K562 (cell line): Measurements from ENCODE around the gene ZDHHC8.

Experiments used
- ATF1 ChIP-seq, 2 experiments: fragments of 450-650 bp in 1 of 2; IDR thresholded peaks; 2 replicates each; pipeline ENCODE4 v1.6.1; 2016; ENCODE audit warnings: missing compliant biosample characterization in 1 of 2, missing genetic modification characterization in 1 of 2
- CTCF ChIP-seq, 3 experiments: IDR thresholded peaks in 2 of 3; conservative IDR thresholded peaks in 1 of 3; 2 replicates each; pipeline ENCODE4 v1.5.1; 2011 to 2012; ENCODE audit warnings: low read length in 3 of 3, mild to moderate bottlenecking in 3 of 3, control low read depth in 2 of 3, improper control_type of control experiment in 1 of 3, inconsistent platforms in 1 of 3, low read depth in 1 of 3, mixed read lengths in 1 of 3, moderate library complexity in 1 of 3; ENCODE audit not compliant: insufficient read depth in 2 of 3
- EGR1 ChIP-seq: fragments of 450-650 bp; conservative IDR thresholded peaks from 2 replicates; pipeline ENCODE4 v1.6.1; 2017; ENCODE audit warnings: mild to moderate bottlenecking
- FOSL1 ChIP-seq: fragments of 200-800 bp; sonication (Bioruptor generic); conservative IDR thresholded peaks from 2 replicates; pipeline ENCODE4 v1.6.1; 2016; ENCODE audit warnings: missing genetic modification characterization, missing compliant biosample characterization
- MTA2 ChIP-seq: fragments of 450-650 bp; IDR thresholded peaks from 2 replicates; pipeline ENCODE4 v1.6.1; 2016; ENCODE audit warnings: low read depth
- PCBP1 ChIP-seq: fragments of 200-400 bp; formaldehyde crosslinking; IDR thresholded peaks from 2 replicates; pipeline ENCODE4 v1.6.1; 2018; ENCODE audit warnings: mild to moderate bottlenecking, low read depth, low read length; ENCODE audit not compliant: poor library complexity, severe bottlenecking
- POLR2A ChIP-seq: fragments of 450-650 bp; conservative IDR thresholded peaks from 2 replicates; pipeline ENCODE4 v1.6.1; 2016
- ZBTB33 ChIP-seq: sonication (generic); formaldehyde crosslinking; IDR thresholded peaks from 2 replicates; pipeline ENCODE4 v1.8.1; 2023; ENCODE audit warnings: mild to moderate bottlenecking, missing genetic modification reagents
- ZFP30 ChIP-seq: fragments of 250-450 bp; sonication (Bioruptor Pico); IDR thresholded peaks from 2 replicates; pipeline ENCODE4 v1.8.0; 2022; ENCODE audit warnings: moderate library complexity, mild to moderate bottlenecking, inconsistent platforms, borderline replicate concordance
- TF ChIP-seq, protein P1 (sequence below): IDR thresholded peaks from 2 replicates; pipeline ENCODE4 v1.6.1; 2014; ENCODE audit warnings: antibody characterized with exemption
- TF ChIP-seq, protein P2 (sequence below): fragments of 450-650 bp; formaldehyde crosslinking; conservative IDR thresholded peaks from 2 replicates; pipeline ENCODE4 v1.4.0; 2022; ENCODE audit warnings: mild to moderate bottlenecking, missing genetic modification characterization

DNA sequence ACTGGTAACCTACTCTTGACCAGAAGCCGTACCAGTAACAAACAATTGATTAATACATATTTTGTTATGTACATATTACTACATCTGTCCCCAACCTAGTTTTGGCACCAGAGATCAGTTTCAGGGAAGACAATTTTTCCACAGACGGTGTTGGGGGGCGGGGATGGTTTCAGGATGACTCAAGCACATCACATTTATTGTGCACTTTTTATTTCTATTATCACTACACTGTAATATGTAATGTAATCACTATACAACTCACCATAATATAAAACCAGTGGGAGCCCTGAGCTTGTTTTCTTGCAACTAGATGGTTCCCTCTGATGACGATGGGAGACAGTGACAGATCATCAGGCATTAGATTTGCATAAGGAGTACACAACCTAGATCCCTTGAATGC, 36.1 kb upstream of the ZDHHC8 start:
- no peak for TF ChIP-seq CTCF (IDR thresholded peaks at IDR 0.05 in 2 of 3, conservative IDR thresholded peaks at IDR 0.05 in 1 of 3; ENCODE audit: insufficient read depth in 2 of 3, low read depth in 1 of 3, low read length in 3 of 3)
- no peak for TF ChIP-seq EGR1
- no peak for TF ChIP-seq FOSL1 (tag)
- TF ChIP-seq POLR2A, result no peak
- no peak for TF ChIP-seq ZBTB33 (CRISPR knock-in tag)
- TF ChIP-seq, protein P1, sequence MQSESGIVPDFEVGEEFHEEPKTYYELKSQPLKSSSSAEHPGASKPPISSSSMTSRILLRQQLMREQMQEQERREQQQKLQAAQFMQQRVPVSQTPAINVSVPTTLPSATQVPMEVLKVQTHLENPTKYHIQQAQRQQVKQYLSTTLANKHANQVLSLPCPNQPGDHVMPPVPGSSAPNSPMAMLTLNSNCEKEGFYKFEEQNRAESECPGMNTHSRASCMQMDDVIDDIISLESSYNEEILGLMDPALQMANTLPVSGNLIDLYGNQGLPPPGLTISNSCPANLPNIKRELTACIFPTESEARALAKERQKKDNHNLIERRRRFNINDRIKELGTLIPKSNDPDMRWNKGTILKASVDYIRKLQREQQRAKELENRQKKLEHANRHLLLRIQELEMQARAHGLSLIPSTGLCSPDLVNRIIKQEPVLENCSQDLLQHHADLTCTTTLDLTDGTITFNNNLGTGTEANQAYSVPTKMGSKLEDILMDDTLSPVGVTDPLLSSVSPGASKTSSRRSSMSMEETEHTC, result no peak
- TF ChIP-seq MTA2, result no peak
- TF ChIP-seq ZFP30 (CRISPR knock-in tag), result no peak
- TF ChIP-seq, protein P2, sequence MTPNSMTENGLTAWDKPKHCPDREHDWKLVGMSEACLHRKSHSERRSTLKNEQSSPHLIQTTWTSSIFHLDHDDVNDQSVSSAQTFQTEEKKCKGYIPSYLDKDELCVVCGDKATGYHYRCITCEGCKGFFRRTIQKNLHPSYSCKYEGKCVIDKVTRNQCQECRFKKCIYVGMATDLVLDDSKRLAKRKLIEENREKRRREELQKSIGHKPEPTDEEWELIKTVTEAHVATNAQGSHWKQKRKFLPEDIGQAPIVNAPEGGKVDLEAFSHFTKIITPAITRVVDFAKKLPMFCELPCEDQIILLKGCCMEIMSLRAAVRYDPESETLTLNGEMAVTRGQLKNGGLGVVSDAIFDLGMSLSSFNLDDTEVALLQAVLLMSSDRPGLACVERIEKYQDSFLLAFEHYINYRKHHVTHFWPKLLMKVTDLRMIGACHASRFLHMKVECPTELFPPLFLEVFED (CRISPR knock-in tag), result no peak
- no peak for TF ChIP-seq ATF1 (CRISPR knock-in tag; IDR thresholded peaks at IDR 0.05)
- TF ChIP-seq ATF1 (tag; IDR thresholded peaks at IDR 0.05), result no peak
- no peak for TF ChIP-seq PCBP1
